Non-pigmented ciliary epithelial cell (primary cell): ENCODE results near the gene FGFR2.

Source experiments
- DNase-seq: peaks from one replicate; pipeline ENCODE4 v3.0.0-alpha.2; 2010; ENCODE audit warnings: low read depth

FGFR2 gene

GRCh38 chr10:121493521-121493920, 104.7 kb downstream of the FGFR2 start:
- no peak for DNase-seq

- DNase-seq = no peak
Observed at GRCh38 chr10:121490871-121491519, 107.2 kb downstream of the FGFR2 start.

DNA sequence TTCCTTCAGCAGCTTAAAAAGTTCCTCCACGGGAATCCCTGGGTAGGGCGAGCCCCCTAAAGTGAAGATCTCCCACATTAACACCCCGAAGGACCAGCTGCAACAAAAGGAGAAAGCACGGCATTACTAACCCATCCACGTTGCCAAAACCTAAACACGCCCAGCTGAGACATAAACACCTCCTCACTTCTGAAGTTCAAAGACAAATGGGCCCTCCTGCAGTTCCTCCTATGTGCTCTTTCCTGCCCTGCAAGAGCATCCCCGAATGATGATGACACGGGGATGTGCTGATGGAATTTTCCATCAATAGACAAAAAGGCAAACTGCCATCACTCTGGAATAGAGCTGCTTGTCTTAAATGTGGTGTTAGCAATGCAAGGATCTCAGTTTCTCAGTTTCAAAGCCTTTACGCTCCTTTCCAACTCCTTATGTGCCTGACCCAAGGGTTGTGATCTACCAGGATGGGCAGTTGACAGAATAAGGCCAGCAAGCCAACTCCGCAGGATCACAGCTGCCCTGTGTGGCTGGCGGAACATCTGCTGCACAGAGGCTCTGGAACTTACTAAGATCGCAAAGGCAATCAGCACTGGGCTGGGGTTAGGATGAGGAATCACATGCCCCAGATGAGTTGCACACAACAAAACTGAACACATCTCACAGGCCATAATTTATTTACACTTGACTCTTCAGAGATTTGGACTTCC, 112.7 kb downstream of the FGFR2 start:
- DNase-seq = no peak

GRCh38 chr10:121484816-121485215, 113.4 kb downstream of the FGFR2 start:
- no peak for DNase-seq

GRCh38 chr10:121484401-121484800, 113.8 kb downstream of the FGFR2 start:
- no peak for DNase-seq

GRCh38 chr10:121481180-121481579, 117.1 kb downstream of the FGFR2 start:
- no peak for DNase-seq

DNA sequence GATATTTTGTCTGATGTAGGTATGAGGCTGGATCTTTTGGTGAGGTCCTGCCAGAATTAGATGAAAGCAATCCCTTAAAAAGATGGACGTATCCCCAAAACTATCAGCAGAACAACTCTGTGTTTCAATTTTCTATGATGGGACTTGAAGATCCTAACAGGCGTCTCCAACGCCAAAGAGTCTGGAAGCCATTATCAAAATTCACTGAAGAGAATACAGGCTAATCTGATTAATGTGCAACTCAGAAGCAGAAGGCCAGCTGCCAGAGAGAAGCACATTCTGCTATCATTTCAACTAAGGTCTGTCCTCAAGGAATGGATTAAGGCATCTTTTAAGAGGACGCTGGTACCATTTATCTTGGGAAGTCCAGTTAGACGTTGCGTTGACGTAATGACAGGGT, 119.7 kb downstream of the FGFR2 start:
- no peak for DNase-seq

DNA sequence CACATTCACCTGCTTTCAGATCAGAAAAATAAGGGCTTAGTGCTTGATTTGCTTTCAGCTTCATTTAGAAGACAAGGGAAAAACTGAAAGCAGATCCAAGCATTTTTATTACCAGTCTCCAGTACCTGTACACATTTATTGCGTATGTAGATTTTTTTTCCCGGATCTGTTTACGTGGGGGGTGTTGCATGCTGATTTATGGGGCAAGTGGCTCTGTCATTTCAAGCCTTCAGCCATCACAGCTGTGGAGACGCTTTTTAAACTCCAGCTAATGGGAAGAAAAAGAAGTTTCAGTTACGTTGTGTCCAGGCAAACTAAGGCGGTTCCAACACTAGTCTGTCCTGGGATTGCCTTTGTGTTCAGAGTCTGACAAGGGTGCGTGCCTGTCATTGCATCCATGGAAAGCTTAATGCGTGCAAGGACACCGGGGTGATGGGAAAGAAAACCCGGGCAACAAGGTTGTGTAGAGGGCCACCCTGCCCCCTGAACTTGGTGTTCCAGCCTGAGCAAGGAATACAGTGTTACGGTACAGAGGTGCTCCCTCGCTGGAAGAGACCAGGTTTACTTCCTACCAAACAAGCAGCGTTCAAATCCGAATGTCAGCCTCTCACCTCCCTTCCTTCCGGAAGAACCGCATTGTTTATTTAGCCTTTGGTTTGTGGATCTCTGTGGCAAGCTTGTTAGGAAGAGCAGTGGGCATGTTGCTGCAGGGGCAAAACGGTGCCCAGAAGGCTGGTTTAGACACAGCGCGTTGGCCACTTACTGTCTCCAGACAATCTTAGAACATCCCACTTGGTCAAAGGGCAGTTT, 128.2 kb downstream of the FGFR2 start:
- DNase-seq = no peak

DNA sequence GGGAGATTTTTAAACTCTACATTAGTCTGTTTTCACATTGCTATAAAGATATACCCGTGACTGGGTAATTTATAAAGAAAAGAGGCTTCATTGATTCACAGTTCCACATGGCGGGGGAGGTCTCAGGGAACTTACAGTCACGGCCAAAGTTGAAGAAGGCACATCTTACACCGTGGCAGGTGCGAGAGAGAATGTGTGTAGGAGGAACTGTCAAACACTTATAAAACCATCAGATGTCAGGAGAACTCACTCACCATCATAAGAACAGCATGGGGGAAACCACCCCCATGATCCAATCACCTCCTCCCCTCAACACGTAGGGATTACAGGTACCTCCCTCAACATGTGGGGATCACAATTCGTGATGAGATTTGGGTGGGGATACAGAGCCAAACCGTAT, 129.5 kb downstream of the FGFR2 start:
- no peak for DNase-seq

DNA sequence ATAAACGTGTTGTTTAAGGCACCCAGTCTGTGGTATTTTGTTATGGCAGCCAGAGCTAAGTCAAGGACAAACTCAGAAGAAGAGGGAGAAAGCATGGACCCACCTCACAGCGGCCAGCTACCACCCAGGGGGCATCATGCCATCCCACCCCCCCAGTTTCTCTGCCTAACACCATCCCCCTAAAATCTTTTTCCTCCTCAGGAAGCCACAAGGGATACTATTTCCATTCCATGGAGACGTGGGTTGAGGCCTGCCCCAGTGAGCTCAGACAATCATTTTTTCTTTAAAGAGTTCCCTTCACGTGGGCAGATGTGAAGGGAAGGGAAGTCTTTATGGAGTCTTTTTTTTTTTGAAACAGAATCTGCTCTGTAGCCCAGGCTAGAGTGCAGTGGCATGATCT, 131.8 kb downstream of the FGFR2 start:
- no peak for DNase-seq

GRCh38 chr10:121465215-121465614, 133.0 kb downstream of the FGFR2 start:
- DNase-seq = no peak

DNA sequence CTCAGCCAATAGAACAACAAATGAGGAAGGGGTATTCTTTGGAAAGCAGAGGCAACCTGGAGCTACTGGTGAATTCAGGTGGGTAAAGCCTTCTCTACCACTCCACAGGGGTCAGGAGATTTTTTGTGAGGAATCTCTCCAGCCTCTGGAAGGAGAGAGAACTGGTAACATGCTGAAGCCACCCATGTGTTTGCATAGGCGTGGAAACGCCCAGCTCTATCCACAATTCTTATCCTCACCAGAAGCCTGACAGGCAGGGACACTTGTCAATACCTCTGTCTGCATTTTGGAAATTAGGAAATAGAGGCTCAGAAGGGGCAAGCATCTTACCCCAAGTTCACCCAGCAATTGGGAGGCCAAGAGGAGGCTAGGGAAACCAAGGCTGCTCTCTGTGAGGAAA, 133.7 kb downstream of the FGFR2 start:
- DNase-seq = no peak

GRCh38 chr10:121462955-121463354, 135.3 kb downstream of the FGFR2 start:
- DNase-seq = no peak

- no peak for DNase-seq
Observed at GRCh38 chr10:121462281-121462680, 136.0 kb downstream of the FGFR2 start.

- DNase-seq = no peak
Observed at GRCh38 chr10:121461307-121461706, 136.9 kb downstream of the FGFR2 start.

DNA sequence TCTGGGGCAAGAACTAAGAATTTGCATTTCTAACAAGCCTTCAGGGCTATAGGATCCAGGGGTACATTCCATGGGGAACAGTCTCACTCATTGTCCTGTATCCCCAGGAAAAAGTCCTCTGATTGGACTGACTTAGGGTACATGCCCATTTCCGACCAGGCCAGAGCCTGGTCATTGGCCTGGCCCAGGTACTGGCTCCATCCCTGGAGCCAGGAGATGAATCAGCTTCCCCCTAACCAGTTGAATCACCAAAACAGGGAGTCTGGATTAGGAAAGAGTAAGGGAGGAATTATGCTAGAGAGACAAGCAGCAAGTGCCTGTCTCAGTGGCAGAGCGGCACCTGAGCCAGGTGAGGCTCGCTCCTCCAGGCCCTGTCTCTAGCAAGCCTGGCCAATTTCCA, 137.5 kb downstream of the FGFR2 start:
- no peak for DNase-seq

DNA sequence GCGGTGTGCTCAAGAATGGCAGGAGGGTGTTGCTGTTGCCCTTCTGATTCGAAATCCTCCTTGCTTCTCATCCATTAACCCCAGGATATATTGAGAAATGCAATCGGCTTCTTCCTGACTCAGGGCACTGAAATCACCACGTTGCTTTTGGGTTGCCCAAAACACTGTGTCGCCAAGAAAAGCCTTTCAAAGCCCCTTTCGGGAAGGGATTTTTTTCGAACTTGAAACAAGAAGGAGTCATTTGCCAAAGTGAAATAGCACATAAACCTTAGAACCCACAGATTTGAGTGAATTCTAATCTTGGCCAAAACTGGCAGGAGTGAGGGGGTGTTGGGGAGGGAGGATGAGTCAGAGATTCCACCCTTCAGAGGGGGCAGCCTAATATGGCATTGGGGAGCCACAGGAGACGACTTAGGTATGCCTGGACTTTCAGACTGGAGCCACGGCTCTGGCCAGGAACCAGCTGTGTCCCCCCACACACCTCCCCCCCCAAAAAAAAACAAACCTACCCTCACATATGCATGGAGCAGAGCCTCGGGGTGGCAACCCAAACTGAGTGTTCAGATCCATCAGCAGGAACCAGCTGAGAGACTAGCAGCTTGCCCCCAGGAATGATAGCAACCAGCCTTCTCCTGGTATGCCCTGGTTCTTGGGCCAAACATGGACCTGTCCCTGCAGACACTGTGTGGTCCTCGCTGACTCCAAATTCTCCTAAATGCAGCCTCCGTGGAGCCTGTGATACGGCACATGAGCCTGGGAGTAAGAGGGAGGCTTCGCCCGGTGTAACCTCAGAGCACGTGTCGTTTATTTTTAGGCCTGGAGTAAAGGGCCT, 138.4 kb downstream of the FGFR2 start:
- no peak for DNase-seq

DNA sequence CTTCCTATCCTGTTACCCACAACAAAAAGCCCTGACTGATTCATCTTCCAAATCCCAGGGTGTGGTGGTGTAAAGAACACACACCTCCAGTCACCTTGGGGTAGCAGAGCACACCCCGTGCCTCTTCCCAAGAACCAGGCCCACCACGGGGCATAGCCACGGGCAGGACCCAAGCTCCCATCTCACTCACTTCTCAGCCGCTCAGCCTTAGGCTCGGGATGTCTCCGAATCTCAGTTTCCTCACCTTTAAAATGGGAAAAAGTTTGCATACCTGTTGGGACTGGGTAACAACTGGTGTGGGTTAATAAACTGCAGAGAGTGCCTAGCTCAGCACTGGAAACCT, 139.0 kb downstream of the FGFR2 start:
- no peak for DNase-seq

DNA sequence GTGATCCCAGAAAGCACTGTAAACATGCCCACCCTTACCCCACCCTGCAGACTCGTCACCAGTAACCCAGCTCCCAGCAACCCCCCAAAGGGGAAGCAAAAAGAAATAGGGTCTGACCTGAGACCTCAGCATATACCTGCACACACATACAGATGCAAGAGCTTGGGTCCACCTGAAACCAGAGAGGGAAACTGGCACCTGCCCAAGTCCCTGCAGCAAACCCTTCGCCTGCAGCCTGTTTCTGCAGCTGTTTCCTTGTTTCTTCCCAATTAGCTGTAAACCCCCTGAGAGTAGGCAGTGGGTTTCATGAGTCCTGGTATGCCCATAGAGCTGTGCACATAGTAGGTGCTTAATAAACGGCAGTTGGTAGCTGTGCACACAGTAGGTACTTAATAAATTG, 140.5 kb downstream of the FGFR2 start:
- DNase-seq = no peak

DNA sequence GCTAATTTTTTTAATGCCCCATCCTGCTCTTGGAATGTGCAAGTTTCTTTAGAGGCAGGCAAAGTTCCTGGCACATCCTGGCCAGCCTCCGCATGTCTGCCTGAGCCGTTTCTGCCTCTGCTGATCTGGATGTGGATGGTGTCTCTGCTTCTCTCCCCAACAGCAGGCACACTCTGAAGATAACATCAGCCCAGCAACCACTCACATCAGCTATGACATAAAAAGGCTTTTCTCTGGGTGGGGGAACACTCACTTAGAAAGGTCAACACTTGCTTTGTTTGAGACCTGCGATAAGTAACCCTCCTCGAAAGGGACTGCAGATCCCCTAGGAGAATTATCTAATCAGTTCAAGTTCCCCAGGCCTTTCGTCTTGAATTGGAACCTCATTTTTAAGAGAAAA, 142.9 kb downstream of the FGFR2 start:
- DNase-seq = no peak

GRCh38 chr10:121454781-121455180, 143.5 kb downstream of the FGFR2 start:
- DNase-seq = no peak

DNA sequence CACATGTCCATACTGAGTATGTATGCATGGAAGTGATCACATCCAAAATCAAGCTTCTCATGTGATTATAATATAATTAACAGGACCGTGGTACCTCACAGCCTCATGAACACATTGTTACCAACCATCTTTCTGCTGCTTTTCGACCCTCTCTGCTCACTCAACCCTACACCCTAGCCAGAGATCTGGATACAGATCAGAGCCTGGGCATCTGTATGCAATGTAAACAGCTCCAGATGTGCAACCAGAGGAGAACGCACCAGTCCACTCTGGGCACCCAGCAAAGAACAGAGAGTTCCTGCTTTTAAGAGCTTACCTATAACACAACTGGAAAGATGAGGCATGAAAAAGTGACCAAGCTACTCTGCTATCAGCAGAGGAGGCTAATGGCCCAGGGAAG, 145.1 kb downstream of the FGFR2 start:
- no peak for DNase-seq
